GM12878 (cell line): ENCODE measurements around the gene RPL7A. TPM values are rescaled to one million over a fixed set of nuclear protein-coding genes. Genes with fewer than 3 reads are reported as not detected.

ENCODE experiments used
- ATAC-seq: fragments of 200-7000 bp; cut with Tn5 transposase; 3 replicates; pipeline ENCODE4 v1.9.1; 2020; ENCODE audit warnings: mild to moderate bottlenecking, moderate library complexity
- BruUV-seq: library from RNA; stranded (reverse); fragments of 400-500 nt; replicated peaks from 2 replicates; lab custom pipeline; 2021; lab: Mats Ljungman, UMichigan
- CTCF ChIA-PET: fragments of 300-600 bp; sonication (Branson Sonifier 250); formaldehyde crosslinking; extraction: SDS; loops from one replicate; lab custom pipeline; 2021; ENCODE audit warnings: inconsistent platforms; lab: Yijun Ruan, JAX
- POLR2A ChIA-PET: fragments of 350-600 bp; formaldehyde crosslinking; extraction: SDS; loops from one replicate; lab custom pipeline; 2021; ENCODE audit warnings: inconsistent platforms; lab: Charles Lee
- RAD21 ChIA-PET: fragments of 300-600 bp; sonication (Branson Sonifier 250); formaldehyde crosslinking; loops from one replicate; lab custom pipeline; 2023; ENCODE audit warnings: antibody characterized with exemption; ENCODE audit not compliant: unreplicated experiment; lab: Charles Lee
- SMC1A ChIA-PET: fragments of 300-600 bp; sonication (Branson Sonifier 250); formaldehyde crosslinking; loops from one replicate; lab custom pipeline; 2023; ENCODE audit not compliant: unreplicated experiment, uncharacterized antibody; lab: Charles Lee
- DNase-seq: peaks from one replicate; pipeline ENCODE4 v3.0.0-alpha.2; 2011; ENCODE audit warnings: low read depth, low spot score
- FAIRE-seq: peaks from 3 replicates; lab custom pipeline; 2011; peaks lifted over from hg19 to GRCh38; lab: Jason Lieb, UNC
- H2AFZ ChIP-seq: 2 replicates; pipeline ENCODE4 v1.6.0; 2011; ENCODE audit warnings: low read depth, low read length, control low read depth; ENCODE audit not compliant: control insufficient read depth
- H3K27ac ChIP-seq: 2 replicates; pipeline ENCODE4 v1.5.1; 2011; ENCODE audit warnings: control low read depth; ENCODE audit not compliant: control insufficient read depth, insufficient read depth
- H3K27me3 ChIP-seq, 2 experiments: replicated peaks in 1 of 2; 2 replicates each; pipeline versions ENCODE4 v1.6.0 to v1.6.1; 2011; ENCODE audit warnings: low read length in 1 of 2; ENCODE audit not compliant: control insufficient read depth in 2 of 2, insufficient read depth in 2 of 2
- H3K36me3 ChIP-seq, 2 experiments: 2 replicates each; pipeline ENCODE4 v1.5.1; 2011; ENCODE audit warnings: low read length in 1 of 2; ENCODE audit not compliant: control insufficient read depth in 2 of 2, insufficient read depth in 2 of 2
- H3K4me1 ChIP-seq: 2 replicates; pipeline ENCODE4 v1.6.1; 2011; ENCODE audit warnings: mild to moderate bottlenecking, low read length, moderate library complexity, mixed read lengths; ENCODE audit not compliant: control insufficient read depth, insufficient read depth
- H3K4me2 ChIP-seq: 2 replicates; pipeline ENCODE4 v1.6.0; 2011; ENCODE audit warnings: control low read depth; ENCODE audit not compliant: control insufficient read depth, insufficient read depth
- H3K4me3 ChIP-seq: fragments of 200-600 bp; sonication (generic); 2 replicates; pipeline ENCODE4 v1.5.1; 2016
- H3K79me2 ChIP-seq: 2 replicates; pipeline ENCODE4 v1.6.0; 2011; ENCODE audit warnings: low read length; ENCODE audit not compliant: control insufficient read depth, insufficient read depth
- H3K9ac ChIP-seq: 2 replicates; pipeline ENCODE4 v1.8.0; 2011; ENCODE audit warnings: low read length, control low read depth, mixed read lengths; ENCODE audit not compliant: control insufficient read depth, insufficient read depth
- H3K9me3 ChIP-seq: replicated peaks from 3 replicates; pipeline ENCODE4 v1.5.1; 2011; ENCODE audit warnings: mild to moderate bottlenecking, low read length; ENCODE audit not compliant: control insufficient read depth, insufficient read depth
- H4K20me1 ChIP-seq: 2 replicates; pipeline ENCODE4 v1.6.0; 2011; ENCODE audit not compliant: control insufficient read depth, insufficient read depth
- CREB1 ChIP-seq: IDR thresholded peaks from 2 replicates; pipeline ENCODE4 v1.6.1; 2012; ENCODE audit warnings: low read depth, mild to moderate bottlenecking, inconsistent platforms
- EP300 ChIP-seq, 2 experiments: fragments of 150-350 bp in 1 of 2; IDR thresholded peaks; 2 replicates each; pipeline ENCODE4 v1.6.1; 2011 to 2012; ENCODE audit warnings: low read depth in 2 of 2, low read length in 2 of 2, borderline replicate concordance in 1 of 2, improper control_type of control experiment in 1 of 2, inconsistent platforms in 1 of 2; ENCODE audit not compliant: control insufficient read depth in 1 of 2
- IKZF2 ChIP-seq, 2 experiments: fragments of 450-650 bp; IDR thresholded peaks; 2 replicates each; pipeline ENCODE4 v1.6.1; 2017; ENCODE audit warnings: mild to moderate bottlenecking in 2 of 2, moderate library complexity in 2 of 2
- MEF2B ChIP-seq: fragments of 450-650 bp; IDR thresholded peaks from 2 replicates; pipeline ENCODE4 v1.6.1; 2018; ENCODE audit warnings: mild to moderate bottlenecking, moderate library complexity; ENCODE audit not compliant: partially characterized antibody, poor library complexity, severe bottlenecking
- RCOR1 ChIP-seq: conservative IDR thresholded peaks from 2 replicates; pipeline ENCODE4 v1.6.1; 2012; ENCODE audit warnings: low read depth, low read length, improper control_type of control experiment
- ZNF207 ChIP-seq: fragments of 450-650 bp; IDR thresholded peaks from 2 replicates; pipeline ENCODE4 v1.6.1; 2014; ENCODE audit warnings: antibody characterized with exemption, mild to moderate bottlenecking, borderline replicate concordance
- ZSCAN29 ChIP-seq: fragments of 450-650 bp; IDR thresholded peaks from 2 replicates; pipeline ENCODE4 v1.6.1; 2017; ENCODE audit warnings: mild to moderate bottlenecking, moderate library complexity
- WGBS: methylation state at CpG from one replicate; pipeline ENCODE4 v1.1.6; 2016; ENCODE audit warnings: low lambda C conversion rate; ENCODE audit not compliant: insufficient replicate concordance, insufficient coverage; ENCODE audit errors: missing lambda C conversion rate; 5-methylcytosine and 5-hydroxymethylcytosine counted together
- in situ Hi-C: fragments of 300-500 bp; cut with MboI; formaldehyde crosslinking; loops from 9 replicates; pipeline ENCODE4 v1.14.3; 2018; ENCODE audit warnings: mixed read lengths
- intact Hi-C: fragments of 100-400 bp; cut with micrococcal nuclease; formaldehyde crosslinking; loops from one replicate; pipeline ENCODE4 v1.14.2; 2022; ENCODE audit not compliant: unreplicated experiment
- polyA plus RNA-seq, 11 experiments: library from polyadenylated mRNA; depleted of rRNA in 4 of 11; unstranded in 6 of 11; stranded (reverse) in 5 of 11; fragments of >200 nt; fragmentation: Nextera tagmentation in 4 of 11; fragmentation: Illumina TruSeq in 1 of 11; extraction: Ambion mirVana in 4 of 11; extraction: Trizol in 1 of 11; gene quantifications; 1 replicate in 1 of 11; 2 replicates in 10 of 11; pipeline versions ENCODE4 v1.2.1 to v1.2.3, GENCODE V29; 2011 to 2016; ENCODE audit warnings: inconsistent platforms in 2 of 11, missing spikeins in 2 of 11, low read depth in 1 of 11
- total RNA-seq, 4 experiments: library from RNA; depleted of rRNA in 3 of 4; stranded (reverse); fragments of >200 nt in 3 of 4; fragmentation: Illumina TruSeq in 1 of 4; extraction: Trizol in 1 of 4; gene quantifications; 2 replicates each; pipeline versions ENCODE4 v1.2.1 to v1.2.3, GENCODE V29; 2013 to 2021
- TF ChIP-seq, protein P1 (sequence below): fragments of 450-650 bp; IDR thresholded peaks from 2 replicates; pipeline ENCODE4 v1.6.1; 2017; ENCODE audit warnings: low read depth, mild to moderate bottlenecking, moderate library complexity
- TF ChIP-seq, protein P2 (sequence below), 3 experiments: IDR thresholded peaks in 2 of 3; conservative IDR thresholded peaks in 1 of 3; 2 replicates each; pipeline ENCODE4 v1.5.1; 2011; ENCODE audit warnings: low read depth in 3 of 3, low read length in 3 of 3, mild to moderate bottlenecking in 3 of 3, control low read depth in 2 of 3, moderate library complexity in 2 of 3, inconsistent platforms in 1 of 3, mixed read lengths in 1 of 3; ENCODE audit not compliant: control insufficient read depth in 2 of 3, insufficient read depth in 1 of 3; ENCODE audit errors: extremely low read depth in 1 of 3

RPL7A gene
- total and polyA plus RNA-seq, 10 of the 15 experiments (the other 5 are each of a cell fraction or from before 2014, with no cell fraction given), result 917 to 5,193 (median 3,326) TPM

DNA sequence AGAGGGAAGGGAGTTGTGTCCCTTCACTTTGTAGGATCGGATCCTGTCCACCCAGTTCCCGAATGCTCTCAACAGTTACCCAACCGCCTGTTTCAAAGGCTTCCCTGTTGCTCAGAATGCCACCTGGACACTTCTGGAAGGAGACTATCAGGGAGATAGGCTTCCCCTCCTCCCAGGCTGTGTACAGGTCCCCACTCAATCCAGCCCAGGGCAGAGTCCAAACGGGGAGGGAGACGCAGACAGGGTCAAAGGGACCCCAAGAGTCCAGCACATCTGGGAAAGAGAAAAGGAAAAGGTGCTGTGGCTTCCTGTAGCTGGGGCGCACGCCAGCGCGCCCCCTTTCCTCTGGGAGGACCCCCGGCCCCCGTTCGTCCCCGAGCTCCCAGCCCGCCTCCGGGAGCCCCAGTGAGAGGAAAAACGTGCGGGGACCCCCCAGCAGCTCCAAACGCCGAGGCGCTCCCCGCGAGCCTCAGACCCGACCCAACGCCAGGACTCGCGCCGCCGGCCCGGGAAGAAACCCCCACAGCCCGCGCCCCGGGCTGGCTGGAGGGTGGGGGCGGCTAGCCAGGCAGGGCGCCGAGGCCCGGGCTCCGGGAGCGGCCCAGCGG, 27.2 kb downstream of the RPL7A start:
- in situ Hi-C loops, result no loop called here
- RAD21 ChIA-PET, result interaction anchor here (0.6 kb wide), 1 partner anchor 20 kb away, joined by 3 read pairs; no protein-coding TSS in a partner anchor
- peak overlapping the region; percentile 93 for H3K9ac ChIP-seq
- H3K9me3 ChIP-seq, result no peaks in the 10 kb centered on the region; the same call in 2 of the 3 replicates
- peak overlapping the region; percentile 83 for H3K4me2 ChIP-seq
- SMC1A ChIA-PET, result interaction anchor here (0.7 to 1.3 kb wide), 4 partner anchors 12 to 46 kb away, joined by 3 to 5 read pairs (median 4); partner anchors contain the start of genes MED22, RPL7A and SURF2
- peak overlapping the region; percentile 78 for H3K27ac ChIP-seq
- 1% methylated on average over 34 of the region's 39 CpGs for WGBS
- peak; percentile 22 for ATAC-seq
- no peak overlapping the region; the same call in 1 of the 2 replicates for H2AFZ ChIP-seq
- POLR2A ChIA-PET, result interaction anchor here (0.6 to 1.7 kb wide), 4 partner anchors 14 to 486 kb away, joined by 3 to 9 read pairs (median 4); partner anchors contain the start of genes MED22 and RPL7A
- no peaks in the 10 kb centered on the region for H3K27me3 ChIP-seq
- TF ChIP-seq, protein P1, sequence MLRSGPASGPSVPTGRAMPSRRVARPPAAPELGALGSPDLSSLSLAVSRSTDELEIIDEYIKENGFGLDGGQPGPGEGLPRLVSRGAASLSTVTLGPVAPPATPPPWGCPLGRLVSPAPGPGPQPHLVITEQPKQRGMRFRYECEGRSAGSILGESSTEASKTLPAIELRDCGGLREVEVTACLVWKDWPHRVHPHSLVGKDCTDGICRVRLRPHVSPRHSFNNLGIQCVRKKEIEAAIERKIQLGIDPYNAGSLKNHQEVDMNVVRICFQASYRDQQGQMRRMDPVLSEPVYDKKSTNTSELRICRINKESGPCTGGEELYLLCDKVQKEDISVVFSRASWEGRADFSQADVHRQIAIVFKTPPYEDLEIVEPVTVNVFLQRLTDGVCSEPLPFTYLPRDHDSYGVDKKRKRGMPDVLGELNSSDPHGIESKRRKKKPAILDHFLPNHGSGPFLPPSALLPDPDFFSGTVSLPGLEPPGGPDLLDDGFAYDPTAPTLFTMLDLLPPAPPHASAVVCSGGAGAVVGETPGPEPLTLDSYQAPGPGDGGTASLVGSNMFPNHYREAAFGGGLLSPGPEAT, result 0 out of 2 replicates have a peak, but pooled peaks have one; percentile 16
- TF ChIP-seq ZSCAN29 (no peak), CREB1 (0 out of 2 replicates have a peak, but pooled peaks have one; percentile 17), RCOR1 (no peak), IKZF2 (IDR thresholded peaks at IDR 0.05) (0 out of 4 replicates have a peak, but pooled peaks of 1 of the 2 experiments have one; percentile 23), MEF2B (peak; percentile 17), EP300 (IDR thresholded peaks at IDR 0.05; ENCODE audit: borderline replicate concordance in 1 of 2, control insufficient read depth in 1 of 2, low read depth in 2 of 2, low read length in 2 of 2) (no peak), ZNF207 (no peak)
- TF ChIP-seq, protein P2, sequence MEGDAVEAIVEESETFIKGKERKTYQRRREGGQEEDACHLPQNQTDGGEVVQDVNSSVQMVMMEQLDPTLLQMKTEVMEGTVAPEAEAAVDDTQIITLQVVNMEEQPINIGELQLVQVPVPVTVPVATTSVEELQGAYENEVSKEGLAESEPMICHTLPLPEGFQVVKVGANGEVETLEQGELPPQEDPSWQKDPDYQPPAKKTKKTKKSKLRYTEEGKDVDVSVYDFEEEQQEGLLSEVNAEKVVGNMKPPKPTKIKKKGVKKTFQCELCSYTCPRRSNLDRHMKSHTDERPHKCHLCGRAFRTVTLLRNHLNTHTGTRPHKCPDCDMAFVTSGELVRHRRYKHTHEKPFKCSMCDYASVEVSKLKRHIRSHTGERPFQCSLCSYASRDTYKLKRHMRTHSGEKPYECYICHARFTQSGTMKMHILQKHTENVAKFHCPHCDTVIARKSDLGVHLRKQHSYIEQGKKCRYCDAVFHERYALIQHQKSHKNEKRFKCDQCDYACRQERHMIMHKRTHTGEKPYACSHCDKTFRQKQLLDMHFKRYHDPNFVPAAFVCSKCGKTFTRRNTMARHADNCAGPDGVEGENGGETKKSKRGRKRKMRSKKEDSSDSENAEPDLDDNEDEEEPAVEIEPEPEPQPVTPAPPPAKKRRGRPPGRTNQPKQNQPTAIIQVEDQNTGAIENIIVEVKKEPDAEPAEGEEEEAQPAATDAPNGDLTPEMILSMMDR (IDR thresholded peaks at IDR 0.05 in 2 of 3, conservative IDR thresholded peaks at IDR 0.05 in 1 of 3; ENCODE audit: control insufficient read depth in 2 of 3, extremely low read depth in 1 of 3, insufficient read depth in 1 of 3, low read depth in 3 of 3, low read length in 3 of 3), result peak in 2 of 3 experiments; percentile 9 to 38; a peak in 2 of 6 replicates
- no peak for DNase-seq
- peaks cover 22% of the 10 kb centered on the region for H3K4me1 ChIP-seq
- peaks cover 56% of the 10 kb centered on the region for H3K79me2 ChIP-seq
- FAIRE-seq, result no peak
- CTCF ChIA-PET, result interaction anchor here (0.6 to 1.6 kb wide), 4 partner anchors 9 to 940 kb away, joined by 3 to 5 read pairs (median 4); no protein-coding TSS in a partner anchor
- H3K4me3 ChIP-seq, result peak overlapping the region; percentile 97
- peaks cover 4 to 11% of the 10 kb centered on the region in 2 experiments; a peak in 3 of 4 replicates for H3K36me3 ChIP-seq
- intact Hi-C loops, result loop anchor here (5.0 kb wide), 1 partner anchor 42 kb away; the partner anchor contains the start of gene REXO4
- BruUV-seq, result no TSS peak
- peaks cover 13% of the 10 kb centered on the region for H4K20me1 ChIP-seq
